HepG2 (cell line): Measurements from ENCODE around the gene SMG7. TPM values are rescaled to one million over a fixed set of nuclear protein-coding genes. Genes with fewer than 3 reads are reported as not detected.

Source experiments
- ATAC-seq: fragments of 200-7000 bp; cut with Tn5 transposase; 3 replicates; pipeline ENCODE4 v1.9.1; 2020; ENCODE audit warnings: mild to moderate bottlenecking, moderate library complexity
- BruUV-seq: library from RNA; stranded (reverse); fragments of 400-500 nt; replicated peaks from 2 replicates; lab custom pipeline; 2021; lab: Mats Ljungman, UMichigan
- CTCF ChIA-PET: fragments of 300-600 bp; formaldehyde crosslinking; extraction: SDS; loops from one replicate; lab custom pipeline; 2021; ENCODE audit warnings: low total read pairs, inconsistent platforms, low intra/inter-chr PET ratio; lab: Yijun Ruan, JAX
- POLR2A ChIA-PET: fragments of 350-600 bp; sonication (Branson Sonifier 250); formaldehyde crosslinking; loops from one replicate; lab custom pipeline; 2020; ENCODE audit warnings: antibody characterized with exemption, inconsistent platforms; lab: Yijun Ruan, JAX
- DNase-seq: peaks from one replicate; pipeline ENCODE4 v3.0.0-alpha.2; 2015; ENCODE audit warnings: low spot score
- FAIRE-seq: peaks from 3 replicates; lab custom pipeline; 2011; peaks lifted over from hg19 to GRCh38; lab: Jason Lieb, UNC
- H2AFZ ChIP-seq: one replicate; pipeline ENCODE4 v1.6.1; 2011; ENCODE audit warnings: low read length, inconsistent platforms
- H3K27ac ChIP-seq: fragments of 300-600 bp; 3 replicates; pipeline ENCODE4 v1.8.0; 2011; ENCODE audit warnings: mixed run types, mild to moderate bottlenecking, mixed read lengths, low read length, inconsistent platforms; ENCODE audit not compliant: insufficient read depth; ENCODE audit errors: extremely low read length
- H3K27me3 ChIP-seq, 2 experiments: fragments of 200-600 bp in 1 of 2; 2 replicates in 1 of 2; 3 replicates in 1 of 2; pipeline versions ENCODE4 v1.6.0 to v1.8.0; 2011; ENCODE audit warnings: low read length in 2 of 2, mild to moderate bottlenecking in 2 of 2, moderate library complexity in 2 of 2, inconsistent platforms in 1 of 2; ENCODE audit not compliant: insufficient read depth in 2 of 2, control insufficient read depth in 1 of 2
- H3K36me3 ChIP-seq, 2 experiments: fragments of 200-600 bp in 1 of 2; replicated peaks in 1 of 2; 2 replicates in 1 of 2; 3 replicates in 1 of 2; pipeline versions ENCODE4 v1.5.1 to v1.8.0; 2011; ENCODE audit warnings: low read length in 2 of 2, inconsistent platforms in 1 of 2; ENCODE audit not compliant: insufficient read depth in 2 of 2, control insufficient read depth in 1 of 2
- H3K4me1 ChIP-seq: 2 replicates; pipeline ENCODE4 v1.5.1; 2012; ENCODE audit warnings: low read length, inconsistent platforms; ENCODE audit not compliant: insufficient read depth
- H3K4me2 ChIP-seq: 2 replicates; pipeline ENCODE4 v1.6.0; 2011; ENCODE audit warnings: low read depth, low read length, inconsistent platforms
- H3K4me3 ChIP-seq, 3 experiments: fragments of 200-600 bp in 1 of 3; sonication (generic), shearing (Covaris generic) in 1 of 3; replicated peaks in 1 of 3; 2 replicates each; pipeline ENCODE4 v1.5.1; 2011 to 2016; ENCODE audit warnings: low read length in 3 of 3, inconsistent platforms in 2 of 3, low read depth in 2 of 3, mild to moderate bottlenecking in 2 of 3, control low read depth in 1 of 3, mixed read lengths in 1 of 3; ENCODE audit not compliant: insufficient read depth in 1 of 3
- H3K79me2 ChIP-seq: one replicate; pipeline ENCODE4 v1.6.1; 2011; ENCODE audit warnings: low read length, inconsistent platforms; ENCODE audit not compliant: insufficient read depth
- H3K9ac ChIP-seq: 2 replicates; pipeline ENCODE4 v1.6.0; 2011; ENCODE audit warnings: mild to moderate bottlenecking, low read depth, low read length, inconsistent platforms; ENCODE audit not compliant: insufficient read depth
- H3K9me3 ChIP-seq: 2 replicates; pipeline ENCODE4 v1.5.1; 2012; ENCODE audit warnings: mild to moderate bottlenecking, low read length
- H4K20me1 ChIP-seq: 2 replicates; pipeline ENCODE4 v1.6.0; 2011; ENCODE audit warnings: inconsistent platforms, mild to moderate bottlenecking, low read length, moderate library complexity; ENCODE audit not compliant: insufficient read depth
- FOSL2 ChIP-seq: sonication (generic); formaldehyde crosslinking; IDR thresholded peaks from 2 replicates; pipeline ENCODE4 v1.4.0; 2020; ENCODE audit warnings: missing genetic modification reagents
- HNF4A ChIP-seq: sonication (generic); formaldehyde crosslinking; IDR thresholded peaks from 2 replicates; pipeline ENCODE4 v1.4.0; 2020; ENCODE audit warnings: missing genetic modification reagents
- NFE2L2 ChIP-seq: fragments of 150-350 bp; IDR thresholded peaks from 2 replicates; pipeline ENCODE4 v1.6.1; 2014; ENCODE audit warnings: low read length
- PRDM15 ChIP-seq: sonication (generic); formaldehyde crosslinking; IDR thresholded peaks from 2 replicates; pipeline ENCODE4 v1.4.0; 2020; ENCODE audit warnings: missing genetic modification reagents
- ZNF547 ChIP-seq: sonication (generic); formaldehyde crosslinking; IDR thresholded peaks from 2 replicates; pipeline ENCODE4 v1.5.1; 2020; ENCODE audit warnings: mild to moderate bottlenecking, missing genetic modification reagents
- WGBS: methylation state at CpG from one replicate; pipeline ENCODE4 v1.1.6; 2017; ENCODE audit warnings: low lambda C conversion rate; 5-methylcytosine and 5-hydroxymethylcytosine counted together
- in situ Hi-C: cut with HindIII; loops from 2 replicates; pipeline ENCODE4 v1.10.0; 2017; ENCODE audit warnings: low pct_unique_long_range_greater_than_20kb; ENCODE audit not compliant: extremely low pct_ligation_motif_present
- intact Hi-C: fragments of 100-400 bp; cut with micrococcal nuclease; formaldehyde crosslinking; loops from one replicate; pipeline ENCODE4 v1.10.0; 2022; ENCODE audit not compliant: unreplicated experiment
- polyA plus RNA-seq, 8 experiments: library from polyadenylated mRNA; depleted of rRNA in 3 of 8; stranded (reverse) in 7 of 8; unstranded in 1 of 8; fragments of >200 nt; fragmentation: Illumina TruSeq in 4 of 8; extraction: Trizol in 4 of 8; gene quantifications; 2 replicates each; pipeline versions ENCODE4 v1.2.1 to v1.2.3, GENCODE V29; 2011 to 2016; ENCODE audit warnings: low read depth in 4 of 8, missing spikeins in 1 of 8, mixed read lengths in 1 of 8; ENCODE audit not compliant: insufficient read depth in 1 of 8
- total RNA-seq, 5 experiments: library from RNA; depleted of rRNA; stranded (reverse); fragments of >200 nt; fragmentation: Illumina TruSeq; extraction: Trizol; gene quantifications; 2 replicates each; pipeline ENCODE4 v1.2.3, GENCODE V29; 2016; ENCODE audit warnings: low read depth in 1 of 5

SMG7 gene
- total and polyA plus RNA-seq, 2 of the 13 experiments (the other 11 are each of a cell fraction or from before 2014, with no cell fraction given), result 14.9 to 27.9 TPM

- ChIA-PET CTCF (no interaction called here), POLR2A (no interaction called here)
- Histone ChIP-seq H3K9ac (no peak overlapping the region), H3K27ac (no peak overlapping the region), H3K4me1 (peaks cover 19% of the 10 kb centered on the region), H3K36me3 (no peaks in the 10 kb centered on the region), H4K20me1 (no peaks in the 10 kb centered on the region), H3K4me3 (no peak overlapping the region), H3K27me3 (no peaks in the 10 kb centered on the region), H3K9me3 (no peaks in the 10 kb centered on the region), H2AFZ (no peak overlapping the region), H3K4me2 (peak overlapping the region; percentile 44)
- DNase-seq (peak; percentile 58), ATAC-seq (peak; percentile 55), FAIRE-seq (no peak)
- in situ Hi-C loops (loop anchor here (25.0 kb wide), 1 partner anchor 282 kb away; no protein-coding TSS in a partner anchor), intact Hi-C loops (no loop called here)
- WGBS, result 29% methylated on average over 4 of the region's 4 CpGs
- no TSS peak for BruUV-seq
- 0 out of 2 replicates have a peak, but pooled peaks have one; percentile 9 for TF ChIP-seq FOSL2 (CRISPR knock-in tag)
- peak; percentile 29; the same call in 1 of the 2 replicates for TF ChIP-seq HNF4A
- TF ChIP-seq PRDM15 (CRISPR knock-in tag), result no peak
- TF ChIP-seq ZNF547 (CRISPR knock-in tag), result no peak
- peak; percentile 37; the same call in 1 of the 2 replicates for TF ChIP-seq NFE2L2
- TF ChIP-seq, all 625 proteins: peak for 3
- no peaks in the 10 kb centered on the region for H3K79me2 ChIP-seq
These were observed 96.8 kb downstream of the SMG7 start for GRCh38 chr1:183569141-183569540.
